Right atrium auricular region (tissue), 2 donors: ENCODE results near the gene MYCN. TPM values are rescaled to one million over a fixed set of nuclear protein-coding genes. Genes with fewer than 3 reads are reported as not detected.

Source experiments
- DNase-seq: peaks from one replicate; pipeline ENCODE4 v3.0.0-alpha.2; 2019; ENCODE audit warnings: low spot score
- H3K27ac ChIP-seq, 2 donors: fragments of 200-600 bp; sonication (generic); 1 replicate in 1 of 2; 2 replicates in 1 of 2; pipeline ENCODE4 v1.5.1; 2016 to 2019
- H3K27me3 ChIP-seq, 2 donors: fragments of 200-600 bp; sonication (generic); one replicate each; pipeline versions ENCODE4 v1.5.1 to v1.6.0; 2017 to 2019
- H3K36me3 ChIP-seq: fragments of 200-600 bp; sonication (generic); one replicate; pipeline ENCODE4 v1.5.1; 2016
- H3K4me1 ChIP-seq, 2 donors: fragments of 200-600 bp; sonication (generic); one replicate each; pipeline versions ENCODE4 v1.5.1 to v1.6.0; 2017 to 2019
- H3K4me3 ChIP-seq, 2 donors: fragments of 200-600 bp; sonication (generic); 1 replicate in 1 of 2; 2 replicates in 1 of 2; pipeline ENCODE4 v1.5.1; 2017 to 2019; ENCODE audit warnings: mild to moderate bottlenecking in 1 of 2, moderate library complexity in 1 of 2
- H3K9me3 ChIP-seq, 2 donors: fragments of 200-600 bp; sonication (generic); one replicate each; pipeline ENCODE4 v1.5.1; 2019
- CTCF ChIP-seq, 2 donors: fragments of 200-600 bp; sonication (generic); IDR thresholded peaks; one replicate each; pipeline ENCODE4 v1.5.1; 2019; ENCODE audit warnings: antibody characterized with exemption in 2 of 2
- total RNA-seq, 2 donors: library from RNA; depleted of rRNA; stranded (reverse); fragments of >200 nt; gene quantifications; one replicate each; pipeline ENCODE4 v1.1.0, GENCODE V29; 2016

Gene MYCN
- total RNA-seq, 2 donors from 2014 or later, result 0.30 to 0.63 TPM

- peaks cover 0 to 43% of the 10 kb centered on the region in 2 donors for H3K4me1 ChIP-seq
- TF ChIP-seq CTCF (IDR thresholded peaks at IDR 0.05), result no peak
- peak overlapping the region; percentile 32 to 52 for H3K4me3 ChIP-seq
- no peaks in the 10 kb centered on the region for H3K36me3 ChIP-seq
- peaks cover 0 to 4% of the 10 kb centered on the region in 2 donors for H3K27me3 ChIP-seq
- no peak overlapping the region for H3K27ac ChIP-seq
- H3K9me3 ChIP-seq, result no peaks in the 10 kb centered on the region
- no peak for DNase-seq
Measured at GRCh38 chr2:15942711-15943345, 2.5 kb downstream of the MYCN start.

GRCh38 chr2:15943378-15944280 is 3.3 kb downstream of the MYCN start:
- Histone ChIP-seq H3K4me3 (no peak overlapping the region), H3K27ac (no peak overlapping the region), H3K27me3 (peaks cover 0 to 4% of the 10 kb centered on the region in 2 donors), H3K36me3 (no peaks in the 10 kb centered on the region), H3K4me1 (peaks cover 0 to 43% of the 10 kb centered on the region in 2 donors), H3K9me3 (no peaks in the 10 kb centered on the region)
- peak in 1 of 2 donors; percentile 43 for TF ChIP-seq CTCF (IDR thresholded peaks at IDR 0.05)
- no peak for DNase-seq

- Histone ChIP-seq H3K9me3 (no peaks in the 10 kb centered on the region), H3K4me3 (no peak overlapping the region), H3K36me3 (no peaks in the 10 kb centered on the region), H3K4me1 (peaks cover 0 to 41% of the 10 kb centered on the region in 2 donors), H3K27me3 (peaks cover 0 to 4% of the 10 kb centered on the region in 2 donors), H3K27ac (no peak overlapping the region)
- TF ChIP-seq CTCF (IDR thresholded peaks at IDR 0.05), result no peak
- DNase-seq, result no peak
Measured at GRCh38 chr2:15944325-15945017, 4.1 kb downstream of the MYCN start.

GRCh38 chr2:15945909-15946705 is 5.8 kb downstream of the MYCN start:
- H3K36me3 ChIP-seq, result no peaks in the 10 kb centered on the region
- DNase-seq, result no peak
- no peak overlapping the region for H3K4me3 ChIP-seq
- no peak overlapping the region for H3K27ac ChIP-seq
- peaks cover 0 to 24% of the 10 kb centered on the region in 2 donors for H3K4me1 ChIP-seq
- H3K9me3 ChIP-seq, result no peaks in the 10 kb centered on the region
- no peak for TF ChIP-seq CTCF (IDR thresholded peaks at IDR 0.05)
- H3K27me3 ChIP-seq, result peaks cover 0 to 2% of the 10 kb centered on the region in 2 donors

- Histone ChIP-seq H3K4me1 (peaks cover 0 to 16% of the 10 kb centered on the region in 2 donors), H3K27me3 (no peaks in the 10 kb centered on the region), H3K9me3 (no peaks in the 10 kb centered on the region), H3K27ac (no peak overlapping the region), H3K36me3 (no peaks in the 10 kb centered on the region), H3K4me3 (no peak overlapping the region)
- no peak for DNase-seq
- TF ChIP-seq CTCF (IDR thresholded peaks at IDR 0.05), result no peak
Measured at GRCh38 chr2:15946983-15947382, 6.6 kb downstream of the MYCN start.
